Caki2 (cell line): ENCODE results near the gene CRBN. TPM values are rescaled to one million over a fixed set of nuclear protein-coding genes. Genes with fewer than 3 reads are reported as not detected.

Experiments
- DNase-seq: peaks from one replicate; pipeline ENCODE4 v3.0.0-alpha.2; 2015; ENCODE audit warnings: low read depth
- in situ Hi-C: cut with HindIII; loops from 2 replicates; pipeline ENCODE4 v1.10.0; 2016; ENCODE audit warnings: low sequenced_read_pairs, low pct_unique_long_range_greater_than_20kb, mixed read lengths
- total RNA-seq: library from RNA; depleted of rRNA; stranded (reverse); fragments of >200 nt; shearing (Covaris generic); gene quantifications from 2 replicates; pipeline ENCODE4 v1.2.3, GENCODE V29; 2014; ENCODE audit warnings: low replicate concordance; rRNA removed

The CRBN gene
- total RNA-seq: 25.3 and 36.1 TPM in 2 replicates

GRCh38 chr3:3179407-3180094 is at the start of gene CRBN:
Gene CRBN, minus strand, starts transcription at chr3:3179691. Its CDS starts 4 bp downstream, at chr3:3179687.
- in situ Hi-C loops: no loop called here
- DNase-seq: peak; percentile 75

GRCh38 chr3:3227640-3228039 is 48.1 kb upstream of the CRBN start:
- DNase-seq: no peak
- in situ Hi-C loops: no loop called here

- DNase-seq: no peak
- in situ Hi-C loops: no loop called here
Observed at GRCh38 chr3:3221528-3221927, 42.0 kb upstream of the CRBN start.

GRCh38 chr3:3216401-3216800 is 36.9 kb upstream of the CRBN start:
- in situ Hi-C loops: no loop called here
- DNase-seq: no peak

GRCh38 chr3:3212781-3213440 is 33.4 kb upstream of the CRBN start:
- DNase-seq: no peak
- in situ Hi-C loops: no loop called here

- in situ Hi-C loops: no loop called here
- DNase-seq: no peak
Observed at GRCh38 chr3:3209714-3210113, 30.2 kb upstream of the CRBN start.

- DNase-seq: no peak
- in situ Hi-C loops: no loop called here
Observed at GRCh38 chr3:3209057-3209456, 29.6 kb upstream of the CRBN start.

- in situ Hi-C loops: no loop called here
- DNase-seq: no peak
Observed at GRCh38 chr3:3201611-3202010, 22.1 kb upstream of the CRBN start.

GRCh38 chr3:3200632-3201212 is 21.2 kb upstream of the CRBN start:
- DNase-seq: peak; percentile 26
- in situ Hi-C loops: no loop called here

- in situ Hi-C loops: no loop called here
- DNase-seq: no peak
Observed at GRCh38 chr3:3199306-3199705, 19.8 kb upstream of the CRBN start.

GRCh38 chr3:3196148-3196861 is 16.8 kb upstream of the CRBN start:
- in situ Hi-C loops: no loop called here
- no peak for DNase-seq

- in situ Hi-C loops: no loop called here
- DNase-seq: no peak
Observed at GRCh38 chr3:3194861-3195260, 15.4 kb upstream of the CRBN start.

- in situ Hi-C loops: no loop called here
- DNase-seq: no peak
Observed at GRCh38 chr3:3192286-3192675, 12.8 kb upstream of the CRBN start.

GRCh38 chr3:3191675-3192285 is 12.3 kb upstream of the CRBN start:
- DNase-seq: no peak
- in situ Hi-C loops: no loop called here

- in situ Hi-C loops: no loop called here
- no peak for DNase-seq
Observed at GRCh38 chr3:3189961-3190360, 10.5 kb upstream of the CRBN start.

- peak; percentile 8 for DNase-seq
- in situ Hi-C loops: no loop called here
Observed at GRCh38 chr3:3189102-3189727, 9.7 kb upstream of the CRBN start.

GRCh38 chr3:3184876-3185275 is 5.4 kb upstream of the CRBN start:
- in situ Hi-C loops: no loop called here
- no peak for DNase-seq

- DNase-seq: no peak
- in situ Hi-C loops: no loop called here
Observed at GRCh38 chr3:3180456-3180855, 965 bp upstream of the CRBN start.
